ENCODE results near the gene RNF144B. TPM values are rescaled to one million over a fixed set of nuclear protein-coding genes. Genes with fewer than 3 reads are reported as not detected.
"Not testable (repeated sequence)": the region's sequence is repeated elsewhere in the genome, so short reads cannot be mapped to it uniquely, and the experiment has no call there.

RNF144B gene
- total and polyA plus RNA-seq, 4 experiments from 2014 or later: 0.93 to 5.8 (median 3.2) TPM

GRCh38 chr6:18359237-18359885 is 27.8 kb upstream of the RNF144B start:
- Mint-ChIP-seq H3K36me3 (no peaks in the 10 kb centered on the region), H3K4me1 (no peaks in the 10 kb centered on the region), H3K9me3 (peaks cover 0 to 15% (median 9%) of the 10 kb centered on the region in 8 donors), H3K27me3 (peaks cover 15 to 22% of the 10 kb centered on the region in 2 donors), H3K4me3 (no peak overlapping the region), H3K27ac (no peak overlapping the region)
- ChIA-PET CTCF (ENCODE audit: partially characterized antibody) (interaction anchor here (1.5 kb wide), 1 partner anchor 29 kb away, joined by 4 read pairs; no protein-coding TSS in a partner anchor), POLR2A (ENCODE audit: partially characterized antibody) (no interaction called here)
- Histone ChIP-seq H3K36me3 (ENCODE audit: insufficient read depth, low read length) (no peaks in the 10 kb centered on the region), H3K4me3 (ENCODE audit: low read length in 2 of 2) (no peak overlapping the region), H3K4me1 (ENCODE audit: insufficient read depth, low read length) (no peaks in the 10 kb centered on the region), H3K9me3 (ENCODE audit: control insufficient read depth in 1 of 2, low read length in 2 of 2) (no peaks in the 10 kb centered on the region), H3K27ac (ENCODE audit: low read depth, low read length) (no peak overlapping the region), H3K27me3 (ENCODE audit: insufficient read depth, low read length) (no peaks in the 10 kb centered on the region)
- intact Hi-C loops (cut with micrococcal nuclease): no loop called here
- DNase-seq: no peak

GRCh38 chr6:18360188-18360587 is 27.0 kb upstream of the RNF144B start:
- DNase-seq: no peak
- H3K4me3 Mint-ChIP-seq: no peak overlapping the region
- no peaks in the 10 kb centered on the region for H3K36me3 Mint-ChIP-seq
- peaks cover 0 to 15% (median 9%) of the 10 kb centered on the region in 8 donors for H3K9me3 Mint-ChIP-seq
- no peaks in the 10 kb centered on the region for H3K9me3 ChIP-seq (ENCODE audit: control insufficient read depth in 1 of 2, low read length in 2 of 2)
- CTCF ChIA-PET (ENCODE audit: partially characterized antibody): interaction anchor here (1.5 kb wide), 1 partner anchor 30 kb away, joined by 4 read pairs; no protein-coding TSS in a partner anchor
- no peaks in the 10 kb centered on the region for H3K27me3 ChIP-seq (ENCODE audit: insufficient read depth, low read length)
- peaks cover 20 to 25% of the 10 kb centered on the region in 2 donors for H3K27me3 Mint-ChIP-seq
- H3K36me3 ChIP-seq (ENCODE audit: insufficient read depth, low read length): no peaks in the 10 kb centered on the region
- no peak overlapping the region for H3K27ac ChIP-seq (ENCODE audit: low read depth, low read length)
- H3K4me1 ChIP-seq (ENCODE audit: insufficient read depth, low read length): no peaks in the 10 kb centered on the region
- H3K4me3 ChIP-seq (ENCODE audit: low read length in 2 of 2): no peak overlapping the region
- H3K4me1 Mint-ChIP-seq: no peaks in the 10 kb centered on the region
- intact Hi-C loops (cut with micrococcal nuclease): no loop called here
- no peak overlapping the region for H3K27ac Mint-ChIP-seq
- POLR2A ChIA-PET (ENCODE audit: partially characterized antibody): no interaction called here

DNA sequence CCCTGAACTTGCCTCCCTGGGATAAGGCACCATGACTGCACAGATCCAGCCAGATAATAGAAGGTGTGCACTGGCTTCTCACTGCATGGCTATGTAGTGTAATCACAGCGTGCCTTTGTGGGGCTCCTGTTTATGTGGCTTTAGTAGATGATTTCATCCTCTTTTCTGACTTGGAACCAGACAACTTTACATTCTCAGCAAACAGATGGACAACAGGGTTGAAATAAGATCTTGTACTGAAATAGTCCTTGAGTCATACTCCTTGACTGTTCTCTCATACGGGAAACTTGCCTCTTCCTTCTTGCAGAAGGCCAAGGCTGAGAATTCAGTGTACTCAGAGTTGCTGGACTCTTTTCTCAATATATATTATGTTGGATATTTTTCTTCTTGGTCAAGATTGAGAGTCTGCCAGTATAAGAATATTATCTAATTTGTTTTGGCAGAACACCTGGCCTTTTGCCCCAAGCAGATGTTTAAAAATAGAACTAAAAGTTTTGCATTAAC is 25.0 kb upstream of the RNF144B start:
- no peak overlapping the region for H3K27ac Mint-ChIP-seq
- POLR2A ChIA-PET (ENCODE audit: partially characterized antibody): no interaction called here
- intact Hi-C loops (cut with micrococcal nuclease): no loop called here

DNA sequence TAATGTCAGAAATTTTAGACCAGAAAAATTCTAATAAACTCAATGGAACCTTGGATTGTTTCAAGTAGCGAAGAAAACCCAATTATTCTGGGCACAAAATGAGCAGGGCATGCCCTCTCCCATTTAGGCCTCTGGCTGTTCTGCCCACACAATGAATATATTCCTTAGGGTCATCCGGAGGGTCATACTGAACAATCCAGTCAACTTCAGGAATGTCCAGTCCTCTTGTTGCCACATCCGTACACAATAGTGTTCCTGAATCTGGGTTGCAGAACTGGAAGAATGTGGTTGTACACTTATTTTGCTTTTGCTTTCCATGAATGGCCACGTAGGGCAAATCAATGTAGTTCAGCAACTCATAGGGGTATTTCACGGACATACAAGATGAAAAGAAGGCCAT is 23.4 kb upstream of the RNF144B start:
- H3K27ac Mint-ChIP-seq: no peak overlapping the region
- no peaks in the 10 kb centered on the region for H3K4me1 Mint-ChIP-seq
- intact Hi-C loops (cut with micrococcal nuclease): no loop called here
- no peaks in the 10 kb centered on the region for H3K36me3 Mint-ChIP-seq
- H3K27ac ChIP-seq (ENCODE audit: low read depth, low read length): no peak overlapping the region
- H3K27me3 Mint-ChIP-seq: peaks cover 14% of the 10 kb centered on the region in 2 donors
- no peaks in the 10 kb centered on the region for H3K27me3 ChIP-seq (ENCODE audit: insufficient read depth, low read length)
- H3K9me3 ChIP-seq (ENCODE audit: control insufficient read depth in 1 of 2, low read length in 2 of 2): no peaks in the 10 kb centered on the region
- ChIA-PET POLR2A (ENCODE audit: partially characterized antibody) (no interaction called here), CTCF (ENCODE audit: partially characterized antibody) (no interaction called here)
- no peaks in the 10 kb centered on the region for H3K36me3 ChIP-seq (ENCODE audit: insufficient read depth, low read length)
- DNase-seq: no peak
- H3K4me3 ChIP-seq (ENCODE audit: low read length in 2 of 2): no peak overlapping the region
- H3K4me3 Mint-ChIP-seq: no peak overlapping the region
- H3K9me3 Mint-ChIP-seq: peaks cover 0 to 5% (median 0%) of the 10 kb centered on the region in 8 donors
- no peaks in the 10 kb centered on the region for H3K4me1 ChIP-seq (ENCODE audit: insufficient read depth, low read length)

More for the DNA sequence above, 25.0 kb upstream of the RNF144B start:
- Mint-ChIP-seq H3K36me3 (no peaks in the 10 kb centered on the region), H3K4me1 (no peaks in the 10 kb centered on the region), H3K4me3 (no peak overlapping the region), H3K9me3 (peaks cover 0 to 17% (median 8%) of the 10 kb centered on the region in 8 donors), H3K27me3 (peaks cover 16 to 20% of the 10 kb centered on the region in 2 donors)
- no peaks in the 10 kb centered on the region for H3K4me1 ChIP-seq (ENCODE audit: insufficient read depth, low read length)
- no peak overlapping the region for H3K27ac ChIP-seq (ENCODE audit: low read depth, low read length)
- H3K36me3 ChIP-seq (ENCODE audit: insufficient read depth, low read length): no peaks in the 10 kb centered on the region
- CTCF ChIA-PET (ENCODE audit: partially characterized antibody): no interaction called here
- no peaks in the 10 kb centered on the region for H3K27me3 ChIP-seq (ENCODE audit: insufficient read depth, low read length)
- DNase-seq: no peak
- no peak overlapping the region for H3K4me3 ChIP-seq (ENCODE audit: low read length in 2 of 2)
- H3K9me3 ChIP-seq (ENCODE audit: control insufficient read depth in 1 of 2, low read length in 2 of 2): no peaks in the 10 kb centered on the region

DNA sequence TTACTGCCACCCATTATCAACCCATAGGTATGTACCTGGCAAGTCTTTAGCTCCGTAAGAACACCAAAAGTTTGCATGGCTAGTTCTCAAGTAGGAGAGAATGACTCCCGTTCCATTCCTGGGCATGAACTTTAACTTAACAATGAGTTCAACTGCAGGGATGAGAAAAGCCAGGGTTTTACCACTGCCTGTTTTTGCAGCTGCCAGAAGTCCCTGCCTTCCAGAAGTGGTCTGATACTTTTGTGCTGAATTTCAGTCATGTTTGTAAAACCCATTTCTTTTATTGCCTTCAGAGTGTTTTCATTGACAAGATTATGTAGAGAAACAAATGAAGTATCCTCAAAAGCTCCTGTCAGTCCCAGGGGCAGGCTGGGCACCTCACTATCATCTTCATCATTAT is 22.6 kb upstream of the RNF144B start:
- H3K36me3 Mint-ChIP-seq; H3K36me3 ChIP-seq (ENCODE audit: insufficient read depth, low read length); H3K4me3 ChIP-seq (ENCODE audit: low read length in 2 of 2); intact Hi-C loops (cut with micrococcal nuclease); DNase-seq; H3K27ac Mint-ChIP-seq; H3K27me3 ChIP-seq (ENCODE audit: insufficient read depth, low read length); H3K4me1 ChIP-seq (ENCODE audit: insufficient read depth, low read length); H3K9me3 Mint-ChIP-seq; H3K27ac ChIP-seq (ENCODE audit: low read depth, low read length); H3K4me3 Mint-ChIP-seq; POLR2A ChIA-PET (ENCODE audit: partially characterized antibody); H3K9me3 ChIP-seq (ENCODE audit: control insufficient read depth in 1 of 2, low read length in 2 of 2); H3K4me1 Mint-ChIP-seq; CTCF ChIA-PET (ENCODE audit: partially characterized antibody): not testable (repeated sequence)
- H3K27me3 Mint-ChIP-seq: peaks cover 14% of the 10 kb centered on the region in 2 donors

DNA sequence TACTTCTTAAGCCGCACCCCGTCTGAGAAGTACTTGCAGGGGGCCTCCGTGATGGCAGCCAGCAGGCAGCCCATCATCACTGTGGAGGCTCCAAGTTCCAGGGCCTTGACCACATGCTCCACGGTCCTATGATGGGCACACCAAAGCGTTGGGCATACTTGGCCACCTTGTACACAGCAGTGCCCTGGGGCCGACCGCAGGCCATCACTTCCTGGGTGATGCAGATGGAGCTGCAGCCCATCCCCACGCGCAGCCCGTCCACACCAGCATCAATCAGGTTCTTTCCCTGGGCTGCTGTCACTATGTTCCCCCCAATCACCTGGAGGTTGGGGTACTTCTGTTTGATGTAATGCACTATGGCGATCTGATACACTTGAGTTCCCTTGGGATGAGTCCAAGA is 19.8 kb upstream of the RNF144B start:
- Histone ChIP-seq H3K27me3 (ENCODE audit: insufficient read depth, low read length) (no peaks in the 10 kb centered on the region), H3K4me3 (ENCODE audit: low read length in 2 of 2) (no peak overlapping the region), H3K36me3 (ENCODE audit: insufficient read depth, low read length) (no peaks in the 10 kb centered on the region), H3K9me3 (ENCODE audit: control insufficient read depth in 1 of 2, low read length in 2 of 2) (no peaks in the 10 kb centered on the region), H3K4me1 (ENCODE audit: insufficient read depth, low read length) (no peaks in the 10 kb centered on the region), H3K27ac (ENCODE audit: low read depth, low read length) (no peak overlapping the region)
- intact Hi-C loops (cut with micrococcal nuclease): no loop called here
- Mint-ChIP-seq H3K4me1 (no peaks in the 10 kb centered on the region), H3K27me3 (peaks cover 5 to 10% of the 10 kb centered on the region in 2 donors), H3K9me3 (peaks cover 0 to 2% (median 0%) of the 10 kb centered on the region in 8 donors), H3K27ac (no peak overlapping the region), H3K4me3 (no peak overlapping the region), H3K36me3 (no peaks in the 10 kb centered on the region)
- CTCF ChIA-PET (ENCODE audit: partially characterized antibody): no interaction called here
- no peak for DNase-seq
- POLR2A ChIA-PET (ENCODE audit: partially characterized antibody): no interaction called here

DNA sequence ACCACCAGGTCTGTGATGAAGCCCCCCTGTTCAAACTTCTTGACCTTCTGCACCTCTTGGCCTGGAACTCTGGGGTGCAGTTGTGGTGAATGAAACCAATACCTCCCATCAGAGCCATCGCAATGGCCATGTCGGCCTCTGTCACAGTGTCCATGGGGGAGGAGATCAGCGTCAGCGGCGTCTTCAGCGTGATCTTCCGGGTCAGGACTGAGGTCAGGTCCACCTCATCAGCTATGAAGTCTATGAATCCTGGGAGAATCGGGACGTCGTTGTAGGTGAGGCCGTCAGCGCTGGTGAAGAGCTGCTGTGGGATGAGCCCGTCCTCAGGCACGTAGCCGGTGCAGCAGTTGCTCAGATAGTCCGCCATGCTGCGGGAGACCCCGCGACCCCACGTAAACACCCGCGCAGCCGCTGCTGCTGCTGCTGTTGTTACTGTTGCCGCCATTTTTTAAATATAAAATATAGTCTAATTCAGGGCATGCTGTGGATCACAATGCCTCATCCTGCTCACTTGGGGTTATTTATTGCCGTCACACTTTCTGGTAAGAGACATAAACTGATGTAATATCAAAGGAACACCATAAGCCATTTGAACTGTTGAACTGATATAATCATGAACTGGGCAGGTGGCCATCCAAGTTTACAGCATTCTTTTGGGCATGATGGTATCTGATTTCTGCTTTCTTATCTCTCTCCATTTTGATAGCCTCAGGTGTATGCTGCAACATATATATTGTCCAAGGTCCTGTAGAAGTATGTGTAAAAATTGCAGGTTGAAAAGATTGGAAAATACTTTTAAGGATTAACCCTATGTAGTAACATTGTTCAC is 18.7 kb upstream of the RNF144B start:
- H3K27me3 Mint-ChIP-seq: peaks cover 6 to 11% of the 10 kb centered on the region in 2 donors
- CTCF ChIA-PET (ENCODE audit: partially characterized antibody): no interaction called here

More for the DNA sequence above, 18.7 kb upstream of the RNF144B start:
- POLR2A ChIA-PET (ENCODE audit: partially characterized antibody): no interaction called here
- DNase-seq: no peak
- H3K4me3 ChIP-seq (ENCODE audit: low read length in 2 of 2): no peak overlapping the region
- H3K4me1 ChIP-seq (ENCODE audit: insufficient read depth, low read length): no peaks in the 10 kb centered on the region
- Mint-ChIP-seq H3K27ac (no peak overlapping the region), H3K4me1 (no peaks in the 10 kb centered on the region), H3K36me3 (no peaks in the 10 kb centered on the region), H3K4me3 (no peak overlapping the region), H3K9me3 (peaks cover 0 to 2% (median 0%) of the 10 kb centered on the region in 8 donors)
- no peaks in the 10 kb centered on the region for H3K9me3 ChIP-seq (ENCODE audit: control insufficient read depth in 1 of 2, low read length in 2 of 2)
- intact Hi-C loops (cut with micrococcal nuclease): no loop called here
- no peaks in the 10 kb centered on the region for H3K27me3 ChIP-seq (ENCODE audit: insufficient read depth, low read length)
- H3K27ac ChIP-seq (ENCODE audit: low read depth, low read length): no peak overlapping the region
- no peaks in the 10 kb centered on the region for H3K36me3 ChIP-seq (ENCODE audit: insufficient read depth, low read length)

Data from CD4-positive, alpha-beta memory T cell (primary cell).